Stomach smooth muscle (tissue), 2 donors: ENCODE measurements around the gene ASAP3.
A peak's percentile ranks its signal among the peaks of the same experiment; 100 is the strongest.

ENCODE experiments used
- H3K27ac ChIP-seq: one replicate; pipeline ENCODE4 v1.7.0; 2013; ENCODE audit warnings: mild to moderate bottlenecking, low read length, inconsistent platforms
- H3K27me3 ChIP-seq, 2 donors: one replicate each; pipeline ENCODE4 v1.7.0; 2013; ENCODE audit warnings: low read length in 2 of 2; ENCODE audit not compliant: insufficient read depth in 2 of 2, control insufficient read depth in 1 of 2
- H3K36me3 ChIP-seq, 2 donors: one replicate each; pipeline ENCODE4 v1.7.0; 2013; ENCODE audit warnings: low read length in 2 of 2; ENCODE audit not compliant: control insufficient read depth in 2 of 2, insufficient read depth in 2 of 2
- H3K4me1 ChIP-seq: one replicate; pipeline ENCODE4 v1.7.0; 2013; ENCODE audit warnings: low read length; ENCODE audit not compliant: control insufficient read depth, insufficient read depth
- H3K4me3 ChIP-seq, 2 donors: one replicate each; pipeline ENCODE4 v1.7.0; 2013; ENCODE audit warnings: low read length in 2 of 2
- H3K9ac ChIP-seq, 2 donors: one replicate each; pipeline ENCODE4 v1.7.0; 2013; ENCODE audit warnings: low read length in 2 of 2, mild to moderate bottlenecking in 1 of 2
- H3K9me3 ChIP-seq, 2 donors: one replicate each; pipeline ENCODE4 v1.7.0; 2013; ENCODE audit warnings: low read length in 2 of 2; ENCODE audit not compliant: control insufficient read depth in 2 of 2
- donor health status: healthy.
- donor health status: Pancreatic carcinoma.

Gene ASAP3

GRCh38 chr1:23477359-23478144, 6.4 kb downstream of the ASAP3 start:
- H3K4me3 ChIP-seq: no peak overlapping the region
- H3K9ac ChIP-seq: no peak overlapping the region
- H3K36me3 ChIP-seq: peaks cover 0 to 2% of the 10 kb centered on the region in 2 donors
- peaks cover 6% of the 10 kb centered on the region for H3K4me1 ChIP-seq
- H3K27me3 ChIP-seq: no peaks in the 10 kb centered on the region
- H3K9me3 ChIP-seq: no peaks in the 10 kb centered on the region
- H3K27ac ChIP-seq: no peak overlapping the region

GRCh38 chr1:23475641-23476040, 8.3 kb downstream of the ASAP3 start:
- Histone ChIP-seq H3K9me3 (no peaks in the 10 kb centered on the region), H3K4me1 (peaks cover 3% of the 10 kb centered on the region), H3K9ac (no peak overlapping the region), H3K27me3 (no peaks in the 10 kb centered on the region), H3K27ac (no peak overlapping the region), H3K4me3 (no peak overlapping the region), H3K36me3 (peaks cover 0 to 2% of the 10 kb centered on the region in 2 donors)

- H3K27ac ChIP-seq: no peak overlapping the region
These were observed 8.8 kb downstream of the ASAP3 start for GRCh38 chr1:23475134-23475628.

GRCh38 chr1:23473037-23473800, 10.8 kb downstream of the ASAP3 start:
- H3K4me1 ChIP-seq: peaks cover 7% of the 10 kb centered on the region
- no peaks in the 10 kb centered on the region for H3K9me3 ChIP-seq
- no peak overlapping the region for H3K9ac ChIP-seq
- H3K4me3 ChIP-seq: no peak overlapping the region
- H3K27ac ChIP-seq: no peak overlapping the region
- no peaks in the 10 kb centered on the region for H3K27me3 ChIP-seq
- H3K36me3 ChIP-seq: no peaks in the 10 kb centered on the region

More at GRCh38 chr1:23475134-23475628, 8.8 kb downstream of the ASAP3 start:
- Histone ChIP-seq H3K4me3 (no peak overlapping the region), H3K9ac (no peak overlapping the region), H3K27me3 (no peaks in the 10 kb centered on the region), H3K36me3 (no peaks in the 10 kb centered on the region), H3K9me3 (no peaks in the 10 kb centered on the region), H3K4me1 (peaks cover 7% of the 10 kb centered on the region)

- no peak overlapping the region for H3K4me3 ChIP-seq
- no peaks in the 10 kb centered on the region for H3K36me3 ChIP-seq
- no peaks in the 10 kb centered on the region for H3K9me3 ChIP-seq
- H3K4me1 ChIP-seq: peaks cover 7% of the 10 kb centered on the region
- no peak overlapping the region for H3K9ac ChIP-seq
- H3K27me3 ChIP-seq: no peaks in the 10 kb centered on the region
- no peak overlapping the region for H3K27ac ChIP-seq
These were observed 11.5 kb downstream of the ASAP3 start for GRCh38 chr1:23472351-23473036.

- Histone ChIP-seq H3K9me3 (no peaks in the 10 kb centered on the region), H3K27ac (no peak overlapping the region), H3K4me1 (peaks cover 7% of the 10 kb centered on the region), H3K4me3 (no peak overlapping the region), H3K36me3 (no peaks in the 10 kb centered on the region), H3K27me3 (no peaks in the 10 kb centered on the region), H3K9ac (no peak overlapping the region)
These were observed 12.4 kb downstream of the ASAP3 start for GRCh38 chr1:23471473-23472075.

GRCh38 chr1:23470282-23471070, 13.5 kb downstream of the ASAP3 start:
- H3K9me3 ChIP-seq: no peaks in the 10 kb centered on the region
- peak overlapping the region; percentile 18 for H3K27ac ChIP-seq
- H3K27me3 ChIP-seq: no peaks in the 10 kb centered on the region
- H3K4me1 ChIP-seq: peaks cover 7% of the 10 kb centered on the region
- no peak overlapping the region for H3K9ac ChIP-seq
- no peak overlapping the region for H3K4me3 ChIP-seq
- H3K36me3 ChIP-seq: no peaks in the 10 kb centered on the region

GRCh38 chr1:23469372-23469982, 14.5 kb downstream of the ASAP3 start:
- Histone ChIP-seq H3K36me3 (no peaks in the 10 kb centered on the region), H3K9ac (no peak overlapping the region), H3K27me3 (no peaks in the 10 kb centered on the region), H3K9me3 (no peaks in the 10 kb centered on the region), H3K4me1 (peaks cover 7% of the 10 kb centered on the region), H3K27ac (no peak overlapping the region), H3K4me3 (no peak overlapping the region)

- no peak overlapping the region for H3K4me3 ChIP-seq
These were observed 17.5 kb downstream of the ASAP3 start for GRCh38 chr1:23466423-23466989.

More at GRCh38 chr1:23466423-23466989, 17.5 kb downstream of the ASAP3 start:
- no peak overlapping the region for H3K9ac ChIP-seq
- no peaks in the 10 kb centered on the region for H3K27me3 ChIP-seq
- H3K36me3 ChIP-seq: no peaks in the 10 kb centered on the region
- no peak overlapping the region for H3K27ac ChIP-seq
- H3K9me3 ChIP-seq: no peaks in the 10 kb centered on the region
- H3K4me1 ChIP-seq: peaks cover 7% of the 10 kb centered on the region
